ENCODE measurements around the gene KCNH5.

DNA sequence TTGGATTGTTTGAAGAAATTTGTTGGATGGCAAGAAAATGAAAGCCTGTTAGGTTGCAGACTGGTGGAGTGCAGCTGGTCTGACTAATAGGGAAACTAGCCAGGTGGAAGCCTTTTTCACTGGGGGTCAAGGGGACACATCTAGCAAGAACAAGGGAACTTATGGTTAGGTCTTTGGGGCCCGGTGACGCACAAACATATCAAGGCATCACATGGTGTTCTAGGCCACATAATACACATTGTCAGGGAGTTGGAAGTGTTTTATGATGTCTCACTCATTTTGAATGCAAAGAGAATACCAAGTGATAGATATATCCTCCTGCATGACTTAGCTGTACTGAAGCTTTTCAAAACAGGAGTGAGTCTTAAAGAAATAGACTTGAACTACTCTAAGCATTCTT, 351.2 kb downstream of the KCNH5 start:
- TF ChIP-seq, protein P1, sequence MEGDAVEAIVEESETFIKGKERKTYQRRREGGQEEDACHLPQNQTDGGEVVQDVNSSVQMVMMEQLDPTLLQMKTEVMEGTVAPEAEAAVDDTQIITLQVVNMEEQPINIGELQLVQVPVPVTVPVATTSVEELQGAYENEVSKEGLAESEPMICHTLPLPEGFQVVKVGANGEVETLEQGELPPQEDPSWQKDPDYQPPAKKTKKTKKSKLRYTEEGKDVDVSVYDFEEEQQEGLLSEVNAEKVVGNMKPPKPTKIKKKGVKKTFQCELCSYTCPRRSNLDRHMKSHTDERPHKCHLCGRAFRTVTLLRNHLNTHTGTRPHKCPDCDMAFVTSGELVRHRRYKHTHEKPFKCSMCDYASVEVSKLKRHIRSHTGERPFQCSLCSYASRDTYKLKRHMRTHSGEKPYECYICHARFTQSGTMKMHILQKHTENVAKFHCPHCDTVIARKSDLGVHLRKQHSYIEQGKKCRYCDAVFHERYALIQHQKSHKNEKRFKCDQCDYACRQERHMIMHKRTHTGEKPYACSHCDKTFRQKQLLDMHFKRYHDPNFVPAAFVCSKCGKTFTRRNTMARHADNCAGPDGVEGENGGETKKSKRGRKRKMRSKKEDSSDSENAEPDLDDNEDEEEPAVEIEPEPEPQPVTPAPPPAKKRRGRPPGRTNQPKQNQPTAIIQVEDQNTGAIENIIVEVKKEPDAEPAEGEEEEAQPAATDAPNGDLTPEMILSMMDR (conservative IDR thresholded peaks at IDR 0.05 in 1 of 2, IDR thresholded peaks at IDR 0.05 in 1 of 2; ENCODE audit: low read depth in 1 of 2, low read length in 2 of 2), result no peak
- TF ChIP-seq EZH2 (IDR thresholded peaks at IDR 0.05; ENCODE audit: low read length, missing control alignments), result no peak

All from fibroblast of lung (primary cell).